Calu3 (cell line): ENCODE data around the gene RBM38. TPM values are rescaled to one million over a fixed set of nuclear protein-coding genes. Genes with fewer than 3 reads are reported as not detected.

Experiments
- BruUV-seq: library from RNA; stranded (reverse); fragments of 400-500 nt; replicated peaks from 2 replicates; lab custom pipeline; 2021; lab: Mats Ljungman, UMichigan
- CTCF ChIA-PET: fragments of 300-600 bp; sonication (Branson Sonifier 250); formaldehyde crosslinking; loops from one replicate; lab custom pipeline; 2022; ENCODE audit warnings: antibody characterized with exemption; lab: Charles Lee
- DNase-seq: peaks from one replicate; pipeline ENCODE4 v3.0.0; 2022
- H3K27ac Mint-ChIP-seq: one replicate; pipeline ENCODE4 v1.8.0; 2022; ENCODE audit warnings: mixed read lengths; ENCODE audit not compliant: unreplicated experiment
- H3K27me3 Mint-ChIP-seq: one replicate; pipeline ENCODE4 v1.8.0; 2022; ENCODE audit warnings: mixed read lengths; ENCODE audit not compliant: unreplicated experiment
- H3K36me3 Mint-ChIP-seq: one replicate; pipeline ENCODE4 v1.8.0; 2022; ENCODE audit warnings: mild to moderate bottlenecking, moderate library complexity, mixed read lengths; ENCODE audit not compliant: insufficient read depth, unreplicated experiment
- H3K4me1 Mint-ChIP-seq: one replicate; pipeline ENCODE4 v1.8.0; 2022; ENCODE audit warnings: mild to moderate bottlenecking, low read depth, mixed read lengths; ENCODE audit not compliant: unreplicated experiment
- H3K4me3 Mint-ChIP-seq: one replicate; pipeline ENCODE4 v1.8.0; 2022; ENCODE audit warnings: mild to moderate bottlenecking, low read depth, moderate library complexity, mixed read lengths; ENCODE audit not compliant: unreplicated experiment
- H3K9me3 Mint-ChIP-seq: one replicate; pipeline ENCODE4 v1.8.0; 2022; ENCODE audit warnings: low read depth, mixed read lengths; ENCODE audit not compliant: unreplicated experiment
- CTCF ChIP-seq: fragments of 200-600 bp; IDR thresholded peaks from one replicate; pipeline ENCODE4 v1.8.0; 2022; ENCODE audit warnings: antibody characterized with exemption; ENCODE audit not compliant: unreplicated experiment
- intact Hi-C: fragments of 100-400 bp; cut with micrococcal nuclease; formaldehyde crosslinking; loops from one replicate; pipeline ENCODE4 v1.10.0; 2022; ENCODE audit not compliant: unreplicated experiment
- total RNA-seq: library from RNA; stranded (reverse); gene quantifications from 2 replicates; pipeline ENCODE4 v1.2.3, GENCODE V29; 2022

Gene RBM38
- total RNA-seq, 1 experiment from 2014 or later = 29.5 TPM

DNA sequence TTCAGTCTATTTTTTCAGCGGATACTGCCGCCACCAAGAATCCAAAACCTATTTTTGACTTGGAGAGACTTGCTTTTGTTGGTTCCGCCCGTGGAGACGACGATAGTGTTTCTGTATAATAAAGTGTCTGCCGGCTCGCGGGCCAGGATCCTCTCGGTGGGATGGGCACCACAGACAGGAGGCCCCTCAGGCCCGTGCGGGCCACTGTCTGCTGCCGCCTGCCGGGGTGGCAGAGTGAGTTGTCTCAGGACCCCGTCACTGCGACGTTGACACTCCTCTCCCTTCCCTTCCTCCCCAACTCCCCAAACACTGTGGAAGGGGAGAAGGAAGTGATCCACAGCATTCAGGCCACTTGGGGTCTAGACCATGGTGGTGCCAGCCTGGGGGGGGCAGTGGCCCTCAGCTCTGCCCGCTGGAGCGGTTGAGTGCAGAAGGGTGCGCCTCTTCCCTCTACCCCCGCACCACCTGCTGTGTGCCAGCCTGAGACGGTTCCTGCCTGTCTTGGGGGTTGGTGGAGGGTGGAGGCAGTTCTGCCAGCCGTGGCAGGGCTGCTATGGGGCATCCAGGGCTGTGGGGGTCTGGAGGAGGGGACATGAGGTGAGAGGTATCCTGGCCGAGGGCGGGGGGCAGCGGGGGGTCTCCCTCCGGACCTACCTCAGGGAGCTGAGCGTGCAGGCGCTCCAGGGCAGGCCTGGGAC is 17.5 kb downstream of the RBM38 start:
- H3K27me3 Mint-ChIP-seq = peaks cover 2% of the 10 kb centered on the region
- intact Hi-C loops = no loop called here
- CTCF ChIA-PET = interaction anchor here (1.0 kb wide), 1 partner anchor 12 kb away, joined by 3 read pairs; no protein-coding TSS in a partner anchor
- no peak for TF ChIP-seq CTCF
- no peaks in the 10 kb centered on the region for H3K9me3 Mint-ChIP-seq
- no peak for DNase-seq
- H3K27ac Mint-ChIP-seq = no peak overlapping the region
- H3K4me1 Mint-ChIP-seq = no peaks in the 10 kb centered on the region
- BruUV-seq = TSS peak; percentile 63
- H3K4me3 Mint-ChIP-seq = no peak overlapping the region
- peaks cover 20% of the 10 kb centered on the region for H3K36me3 Mint-ChIP-seq

DNA sequence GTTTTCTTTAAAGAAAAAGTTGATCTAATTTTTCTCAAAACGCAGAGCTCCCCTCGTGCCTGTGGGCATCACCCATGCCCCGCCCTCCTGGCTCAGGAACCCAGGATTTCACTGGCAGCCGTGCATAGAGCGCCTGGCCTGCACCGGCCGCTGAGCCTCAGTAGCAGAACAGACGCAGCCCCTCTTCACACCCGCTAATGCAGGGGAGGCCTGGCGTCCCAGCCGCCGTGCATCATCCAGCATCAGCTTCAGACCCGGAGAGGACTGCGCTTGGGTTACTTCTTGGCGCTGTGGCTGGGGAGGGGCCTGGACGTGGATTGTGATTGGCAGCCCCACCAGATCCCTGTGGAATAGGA is 18.1 kb downstream of the RBM38 start:
- CTCF ChIA-PET = interaction anchor here (1.0 kb wide), 1 partner anchor 11 kb away, joined by 3 read pairs; no protein-coding TSS in a partner anchor
- DNase-seq = no peak
- peaks cover 8% of the 10 kb centered on the region for H3K27me3 Mint-ChIP-seq
- peaks cover 20% of the 10 kb centered on the region for H3K36me3 Mint-ChIP-seq
- intact Hi-C loops = no loop called here
- no peak overlapping the region for H3K4me3 Mint-ChIP-seq
- no peaks in the 10 kb centered on the region for H3K4me1 Mint-ChIP-seq
- no TSS peak for BruUV-seq
- no peaks in the 10 kb centered on the region for H3K9me3 Mint-ChIP-seq
- TF ChIP-seq CTCF = no peak
- H3K27ac Mint-ChIP-seq = no peak overlapping the region

DNA sequence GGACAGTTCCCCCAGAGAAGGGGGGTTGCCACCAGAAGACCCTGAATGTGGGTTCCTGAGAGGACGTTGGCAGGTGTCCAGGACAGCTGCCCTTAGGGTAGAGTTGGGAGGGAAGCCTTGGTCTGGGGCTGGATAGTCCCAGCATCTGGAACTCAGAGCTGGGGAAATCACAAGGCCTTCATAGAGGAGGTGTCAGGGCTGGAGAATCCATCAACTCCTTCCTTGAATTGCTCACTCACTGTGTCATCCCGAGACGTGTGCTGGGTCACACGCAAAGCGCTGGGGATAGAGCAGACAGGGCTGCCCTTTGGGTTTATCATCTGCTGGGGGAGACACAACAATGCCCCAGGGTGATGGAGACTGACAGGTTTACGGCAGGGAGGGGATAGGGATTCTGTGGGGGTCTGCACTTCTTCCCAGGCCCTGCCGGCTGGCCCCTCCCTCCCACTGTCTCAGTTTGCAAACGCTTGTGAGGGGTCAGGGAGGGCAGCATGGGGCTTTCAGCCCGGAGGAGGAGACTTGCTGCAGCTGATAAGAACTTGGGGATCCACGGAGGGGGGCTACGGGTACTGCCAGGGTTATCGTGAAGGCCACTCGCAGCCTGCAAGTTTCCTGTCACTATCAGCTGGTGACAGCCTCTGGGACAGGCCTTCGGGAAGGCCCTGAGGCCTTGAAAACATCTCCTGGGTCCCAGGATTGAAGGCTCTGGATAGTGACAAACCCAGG is 18.6 kb downstream of the RBM38 start:
- no peak overlapping the region for H3K27ac Mint-ChIP-seq
- CTCF ChIA-PET = interaction anchor here (1.0 kb wide), 1 partner anchor 11 kb away, joined by 3 read pairs; no protein-coding TSS in a partner anchor
- BruUV-seq = no TSS peak
- peaks cover 20% of the 10 kb centered on the region for H3K36me3 Mint-ChIP-seq
- no peaks in the 10 kb centered on the region for H3K4me1 Mint-ChIP-seq
- H3K9me3 Mint-ChIP-seq = no peaks in the 10 kb centered on the region
- no peak for TF ChIP-seq CTCF
- no peak for DNase-seq
- H3K4me3 Mint-ChIP-seq = no peak overlapping the region
- intact Hi-C loops = no loop called here
- H3K27me3 Mint-ChIP-seq = peaks cover 8% of the 10 kb centered on the region

DNA sequence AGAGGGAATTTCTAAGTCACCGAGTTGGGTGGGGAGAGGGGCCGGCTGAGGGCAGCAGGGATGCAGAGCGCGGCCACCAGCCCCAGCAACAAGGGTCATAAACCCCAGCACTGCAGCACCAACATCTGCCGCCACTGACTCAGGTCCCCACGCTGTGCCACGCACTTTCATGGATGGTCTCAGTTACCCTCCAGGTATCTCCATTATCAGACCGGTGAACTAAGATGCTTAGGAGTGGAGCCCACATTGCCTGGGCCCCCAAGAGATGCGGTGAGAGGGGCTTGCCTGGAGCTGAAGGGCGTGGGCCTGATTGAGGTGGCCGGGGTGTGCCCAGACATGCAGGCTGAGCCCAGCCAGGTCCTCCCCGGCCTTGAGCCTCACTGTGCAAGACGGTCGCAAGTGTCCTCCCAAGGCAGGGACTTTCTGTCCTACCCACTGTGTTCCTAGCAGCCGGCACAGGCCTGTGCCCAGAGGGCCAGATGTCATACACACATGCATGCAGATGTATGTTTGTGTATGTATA is 19.3 kb downstream of the RBM38 start:
- Mint-ChIP-seq H3K27ac (no peak overlapping the region), H3K4me3 (no peak overlapping the region), H3K9me3 (no peaks in the 10 kb centered on the region), H3K36me3 (peaks cover 20% of the 10 kb centered on the region), H3K27me3 (peaks cover 12% of the 10 kb centered on the region), H3K4me1 (no peaks in the 10 kb centered on the region)
- CTCF ChIA-PET = no interaction called here
- BruUV-seq = no TSS peak
- DNase-seq = no peak
- intact Hi-C loops = no loop called here
- no peak for TF ChIP-seq CTCF
